Activated CD8-positive, alpha-beta memory T cell treated with anti-CD3 and anti-CD28 coated beads, Interleukin-2, amount 50 U/mL, for 4 hours (primary cell): ENCODE measurements around the gene RAB6B.
"Not testable (repeated sequence)": the region's sequence is repeated elsewhere in the genome, so short reads cannot be mapped to it uniquely, and the experiment has no call there.

ENCODE experiments used
- DNase-seq: peaks from one replicate; pipeline ENCODE4 v3.0.0-alpha.2; 2020

The RAB6B gene

GRCh38 chr3:133804896-133805295 is 90.8 kb downstream of the RAB6B start:
- no peak for DNase-seq

- DNase-seq: no peak
These were observed 92.2 kb downstream of the RAB6B start for GRCh38 chr3:133803469-133803868.

GRCh38 chr3:133799794-133800585 is 95.7 kb downstream of the RAB6B start:
- DNase-seq: no peak

GRCh38 chr3:133797396-133798105 is 98.1 kb downstream of the RAB6B start:
- no peak for DNase-seq

- DNase-seq: no peak
These were observed 103.4 kb downstream of the RAB6B start for GRCh38 chr3:133792171-133792763.

- DNase-seq: no peak
These were observed 107.7 kb downstream of the RAB6B start for GRCh38 chr3:133788024-133788423.

GRCh38 chr3:133783762-133784161 is 111.9 kb downstream of the RAB6B start:
- no peak for DNase-seq

GRCh38 chr3:133782454-133782853 is 113.2 kb downstream of the RAB6B start:
- DNase-seq: no peak

- DNase-seq: no peak
These were observed 114.1 kb downstream of the RAB6B start for GRCh38 chr3:133781570-133781969.

- not testable (repeated sequence) for DNase-seq
These were observed 114.9 kb downstream of the RAB6B start for GRCh38 chr3:133780756-133781155.

GRCh38 chr3:133779626-133780203 is 116.0 kb downstream of the RAB6B start:
- DNase-seq: no peak

GRCh38 chr3:133777807-133778568 is 117.7 kb downstream of the RAB6B start:
- no peak for DNase-seq

- DNase-seq: no peak
These were observed 118.8 kb downstream of the RAB6B start for GRCh38 chr3:133776794-133777438.

- DNase-seq: no peak
These were observed 119.8 kb downstream of the RAB6B start for GRCh38 chr3:133775835-133776234.

GRCh38 chr3:133775309-133775708 is 120.4 kb downstream of the RAB6B start:
- no peak for DNase-seq
